Kidney epithelial cell (primary cell): Measurements from ENCODE around the gene KDSR. TPM values are rescaled to one million over a fixed set of nuclear protein-coding genes. Genes with fewer than 3 reads are reported as not detected.

Experiments used
- DNase-seq: peaks from one replicate; pipeline ENCODE4 v3.0.0-alpha.2; 2010; ENCODE audit warnings: low read depth
- H3K27me3 ChIP-seq: 2 replicates; pipeline ENCODE4 v1.6.0; 2011; ENCODE audit warnings: low read length; ENCODE audit not compliant: control insufficient read depth, insufficient read depth
- H3K36me3 ChIP-seq: 2 replicates; pipeline ENCODE4 v1.5.1; 2011; ENCODE audit warnings: low read length; ENCODE audit not compliant: control insufficient read depth, insufficient read depth
- H3K4me3 ChIP-seq: 2 replicates; pipeline ENCODE4 v1.5.1; 2011; ENCODE audit warnings: low read depth, mild to moderate bottlenecking, control low read depth, low read length
- CTCF ChIP-seq: IDR thresholded peaks from 2 replicates; pipeline ENCODE4 v1.5.1; 2011; ENCODE audit warnings: mild to moderate bottlenecking, moderate library complexity, low read length, control low read depth, inconsistent platforms; ENCODE audit not compliant: insufficient read depth, poor library complexity, severe bottlenecking
- total RNA-seq: library from RNA; depleted of rRNA; stranded (reverse); fragments of >200 nt; gene quantifications from 2 replicates; pipeline ENCODE4 v1.2.3, GENCODE V29; 2015

Gene KDSR
- total RNA-seq, 1 donor from 2014 or later, result 32.1 TPM

- DNase-seq, result no peak
- no peak for TF ChIP-seq CTCF
- no peak overlapping the region for H3K4me3 ChIP-seq
- no peaks in the 10 kb centered on the region for H3K27me3 ChIP-seq
- H3K36me3 ChIP-seq, result no peaks in the 10 kb centered on the region
Measured at GRCh38 chr18:63376538-63376937, 9.5 kb upstream of the KDSR start.

GRCh38 chr18:63374540-63374939, 7.5 kb upstream of the KDSR start:
- TF ChIP-seq CTCF, result no peak
- no peaks in the 10 kb centered on the region for H3K27me3 ChIP-seq
- H3K36me3 ChIP-seq, result no peaks in the 10 kb centered on the region
- no peak for DNase-seq
- no peak overlapping the region for H3K4me3 ChIP-seq

GRCh38 chr18:63373161-63373560, 6.2 kb upstream of the KDSR start:
- DNase-seq, result no peak
- Histone ChIP-seq H3K27me3 (no peaks in the 10 kb centered on the region), H3K4me3 (no peak overlapping the region), H3K36me3 (no peaks in the 10 kb centered on the region)
- TF ChIP-seq CTCF, result no peak

GRCh38 chr18:63368611-63369010, 1.6 kb upstream of the KDSR start:
- H3K4me3 ChIP-seq, result no peak overlapping the region

GRCh38 chr18:63366213-63367052, 573 bp downstream of the KDSR start:
- H3K4me3 ChIP-seq, result peak overlapping the region; percentile 93
- TF ChIP-seq CTCF, result no peak
- DNase-seq, result peak; percentile 37
- H3K36me3 ChIP-seq, result no peaks in the 10 kb centered on the region
- no peaks in the 10 kb centered on the region for H3K27me3 ChIP-seq

More at GRCh38 chr18:63368611-63369010, 1.6 kb upstream of the KDSR start:
- H3K27me3 ChIP-seq, result no peaks in the 10 kb centered on the region
- no peak for DNase-seq
- no peaks in the 10 kb centered on the region for H3K36me3 ChIP-seq
- TF ChIP-seq CTCF, result no peak

- H3K27me3 ChIP-seq, result no peaks in the 10 kb centered on the region
- TF ChIP-seq CTCF, result no peak
- no peaks in the 10 kb centered on the region for H3K36me3 ChIP-seq
- H3K4me3 ChIP-seq, result peak overlapping the region; percentile 93
- DNase-seq, result no peak
Measured at GRCh38 chr18:63365876-63366212, 1.2 kb downstream of the KDSR start.
